CD4-positive, alpha-beta T cell treated with Interferon alpha-2 for 1 hour (primary cell): ENCODE data around the gene RFX1.

ENCODE experiments used
- DNase-seq, 2 donors: peaks; one replicate each; pipeline ENCODE4 v3.0.0-alpha.2; 2020 to 2022

Gene RFX1

GRCh38 chr19:13960863-13961784 is 45.0 kb downstream of the RFX1 start:
- no peak for DNase-seq

- DNase-seq, result peak in 1 of 2 donors; percentile 43
Measured at GRCh38 chr19:13959962-13960862, 45.9 kb downstream of the RFX1 start.

GRCh38 chr19:13959141-13959961 is 46.8 kb downstream of the RFX1 start:
- DNase-seq, result no peak

GRCh38 chr19:13958043-13958442 is 48.1 kb downstream of the RFX1 start:
- DNase-seq, result no peak

- no peak for DNase-seq
Measured at GRCh38 chr19:13957051-13957450, 49.1 kb downstream of the RFX1 start.

GRCh38 chr19:13956365-13956744 is 49.8 kb downstream of the RFX1 start:
- DNase-seq, result no peak

GRCh38 chr19:13955662-13956364 is 50.3 kb downstream of the RFX1 start:
- DNase-seq, result no peak

- DNase-seq, result no peak
Measured at GRCh38 chr19:13954185-13954584, 51.9 kb downstream of the RFX1 start.

- no peak for DNase-seq
Measured at GRCh38 chr19:13952931-13953531, 53.1 kb downstream of the RFX1 start.

GRCh38 chr19:13952154-13952930 is 53.8 kb downstream of the RFX1 start, which contains the start of gene DCAF15:
TSS of gene DCAF15 (plus strand) at chr19:13952509. CDS start at chr19:13952513, 4 bp downstream.
- peak; percentile 100 for DNase-seq

GRCh38 chr19:13951799-13952153 is 54.3 kb downstream of the RFX1 start:
- no peak for DNase-seq

GRCh38 chr19:13951043-13951442 is 55.1 kb downstream of the RFX1 start:
- DNase-seq, result no peak

GRCh38 chr19:13946414-13946813 is 59.7 kb downstream of the RFX1 start:
- no peak for DNase-seq

GRCh38 chr19:13942023-13942684 is 64.0 kb downstream of the RFX1 start:
- DNase-seq, result no peak

GRCh38 chr19:13938301-13939064 is 67.6 kb downstream of the RFX1 start, which contains the start of gene PODNL1:
TSS of gene PODNL1 (minus strand) at chr19:13938417. CDS start at chr19:13938181, 236 bp downstream.
- no peak for DNase-seq

- no peak for DNase-seq
Measured at GRCh38 chr19:13937479-13938300, 68.4 kb downstream of the RFX1 start.

GRCh38 chr19:13935765-13936510 is 70.2 kb downstream of the RFX1 start:
- DNase-seq, result no peak

- no peak for DNase-seq
Measured at GRCh38 chr19:13934785-13935109, 71.4 kb downstream of the RFX1 start.
